Upper lobe of right lung (tissue), 1 donor: ENCODE measurements around the gene PPEF2. TPM values are rescaled to one million over a fixed set of nuclear protein-coding genes. Genes with fewer than 3 reads are reported as not detected.

ENCODE experiments used
- ATAC-seq: fragments of 200-7000 bp; cut with Tn5 transposase; one replicate; pipeline ENCODE4 v1.9.1; 2020; ENCODE audit warnings: mild to moderate bottlenecking, moderate library complexity
- DNase-seq: peaks from one replicate; pipeline ENCODE4 v3.0.0-alpha.2; 2020
- H3K27ac ChIP-seq: fragments of 200-600 bp; one replicate; pipeline ENCODE4 v1.8.0; 2022
- H3K27me3 ChIP-seq: fragments of 200-600 bp; one replicate; pipeline ENCODE4 v1.8.0; 2022; ENCODE audit warnings: mild to moderate bottlenecking
- H3K36me3 ChIP-seq: fragments of 200-600 bp; one replicate; pipeline ENCODE4 v1.8.0; 2022
- H3K4me1 ChIP-seq: fragments of 200-600 bp; one replicate; pipeline ENCODE4 v1.8.0; 2022
- H3K4me3 ChIP-seq: fragments of 200-600 bp; one replicate; pipeline ENCODE4 v1.8.0; 2022; ENCODE audit warnings: mild to moderate bottlenecking
- H3K9me3 ChIP-seq: fragments of 200-600 bp; one replicate; pipeline ENCODE4 v1.8.0; 2022
- intact Hi-C: fragments of 100-400 bp; cut with DNase I; formaldehyde crosslinking; loops from one replicate; pipeline ENCODE4 v1.11.0; 2022
- long read RNA-seq: library from polyadenylated mRNA; unstranded; transcript quantifications from one replicate; pipeline ENCODE4 v2.0.0, GENCODE V29; 2021
- total RNA-seq: library from RNA; stranded (reverse); fragmentation: NEBNext Ultra II Directional; extraction: Animal tissue kit (Norgen Biotek cat#: 25700); gene quantifications from one replicate; pipeline ENCODE4 v1.2.1, GENCODE V29; 2021
- TF ChIP-seq, protein P1 (sequence below): fragments of 200-600 bp; IDR thresholded peaks from one replicate; pipeline ENCODE4 v1.8.0; 2022; ENCODE audit warnings: antibody characterized with exemption
- donor health status: DM: no; HTN: yes; CAD: no; lungs with severe emphysema.

The PPEF2 gene
- total RNA-seq, result not detected
- long read RNA-seq, result 0 reads

- no peaks in the 10 kb centered on the region for H3K36me3 ChIP-seq
- H3K4me3 ChIP-seq, result no peak within 1 kb of the TSS
- TF ChIP-seq, protein P1, sequence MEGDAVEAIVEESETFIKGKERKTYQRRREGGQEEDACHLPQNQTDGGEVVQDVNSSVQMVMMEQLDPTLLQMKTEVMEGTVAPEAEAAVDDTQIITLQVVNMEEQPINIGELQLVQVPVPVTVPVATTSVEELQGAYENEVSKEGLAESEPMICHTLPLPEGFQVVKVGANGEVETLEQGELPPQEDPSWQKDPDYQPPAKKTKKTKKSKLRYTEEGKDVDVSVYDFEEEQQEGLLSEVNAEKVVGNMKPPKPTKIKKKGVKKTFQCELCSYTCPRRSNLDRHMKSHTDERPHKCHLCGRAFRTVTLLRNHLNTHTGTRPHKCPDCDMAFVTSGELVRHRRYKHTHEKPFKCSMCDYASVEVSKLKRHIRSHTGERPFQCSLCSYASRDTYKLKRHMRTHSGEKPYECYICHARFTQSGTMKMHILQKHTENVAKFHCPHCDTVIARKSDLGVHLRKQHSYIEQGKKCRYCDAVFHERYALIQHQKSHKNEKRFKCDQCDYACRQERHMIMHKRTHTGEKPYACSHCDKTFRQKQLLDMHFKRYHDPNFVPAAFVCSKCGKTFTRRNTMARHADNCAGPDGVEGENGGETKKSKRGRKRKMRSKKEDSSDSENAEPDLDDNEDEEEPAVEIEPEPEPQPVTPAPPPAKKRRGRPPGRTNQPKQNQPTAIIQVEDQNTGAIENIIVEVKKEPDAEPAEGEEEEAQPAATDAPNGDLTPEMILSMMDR, result no peak
- intact Hi-C loops, result no loop called here
- H3K9me3 ChIP-seq, result no peaks in the 10 kb centered on the region
- H3K27me3 ChIP-seq, result no peaks in the 10 kb centered on the region
- DNase-seq (no peak), ATAC-seq (no peak)
- no peak within 1 kb of the TSS for H3K27ac ChIP-seq
- H3K4me1 ChIP-seq, result no peaks in the 10 kb centered on the region
These were observed at the start of gene PPEF2 for GRCh38 chr4:75902352-75902751. TSS of gene PPEF2 (minus strand) at chr4:75902452. CDS start at chr4:75896325, 6,127 bp downstream.

DNA sequence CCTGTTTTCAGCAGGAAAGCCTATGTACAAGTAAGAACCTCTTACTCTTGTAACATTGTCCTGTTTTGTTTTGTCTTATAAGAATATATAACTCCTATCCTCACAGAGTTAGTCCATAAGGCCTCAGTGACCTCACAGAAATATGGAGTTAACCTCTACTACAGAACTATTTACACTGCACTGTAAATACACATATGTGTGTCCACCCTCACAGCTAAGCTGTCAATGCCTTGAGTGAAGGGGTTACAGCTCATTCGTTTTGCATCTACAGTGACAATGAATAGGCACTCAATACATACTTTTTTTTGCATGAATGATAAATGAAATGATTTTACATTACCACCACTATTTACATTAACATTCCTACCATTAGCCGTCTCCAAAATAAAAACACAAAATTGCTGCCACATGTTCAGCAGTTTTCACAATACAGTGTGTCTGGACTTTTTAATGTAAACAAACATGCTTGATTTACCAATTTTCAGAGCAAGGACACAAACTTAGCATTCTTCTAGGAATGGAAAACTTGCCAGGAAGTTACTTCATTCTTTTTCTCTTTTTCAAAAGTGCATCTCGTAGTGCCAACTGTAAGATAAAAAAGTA, 48.1 kb upstream of the PPEF2 start:
- Histone ChIP-seq H3K4me3 (no peak overlapping the region), H3K27ac (no peak overlapping the region), H3K36me3 (peaks cover 74% of the 10 kb centered on the region), H3K27me3 (no peaks in the 10 kb centered on the region), H3K4me1 (no peaks in the 10 kb centered on the region), H3K9me3 (no peaks in the 10 kb centered on the region)
- no peak for DNase-seq
- ATAC-seq, result no peak
- intact Hi-C loops, result no loop called here
- TF ChIP-seq, protein P1, result no peak

GRCh38 chr4:75948822-75949444, 46.7 kb upstream of the PPEF2 start:
- ATAC-seq, result no peak
- peaks cover 60% of the 10 kb centered on the region for H3K36me3 ChIP-seq
- intact Hi-C loops, result no loop called here

GRCh38 chr4:75940692-75941253, 38.5 kb upstream of the PPEF2 start, which contains the start of gene NAAA:
TSS of gene NAAA (minus strand) at chr4:75941013. CDS start at chr4:75940949, 64 bp downstream.
- Histone ChIP-seq H3K27me3 (no peaks in the 10 kb centered on the region), H3K27ac (peak within 1 kb of the TSS; percentile 75), H3K36me3 (no peaks in the 10 kb centered on the region), H3K9me3 (no peaks in the 10 kb centered on the region), H3K4me1 (no peaks in the 10 kb centered on the region), H3K4me3 (peak within 1 kb of the TSS; percentile 82)
- TF ChIP-seq, protein P1, result no peak
- DNase-seq, result peak; percentile 86
- peak; percentile 92 for ATAC-seq
- intact Hi-C loops, result no loop called here

More at GRCh38 chr4:75948822-75949444, 46.7 kb upstream of the PPEF2 start:
- TF ChIP-seq, protein P1, result no peak
- Histone ChIP-seq H3K27me3 (no peaks in the 10 kb centered on the region), H3K4me1 (no peaks in the 10 kb centered on the region), H3K4me3 (no peak overlapping the region), H3K9me3 (no peaks in the 10 kb centered on the region), H3K27ac (no peak overlapping the region)
- no peak for DNase-seq

DNA sequence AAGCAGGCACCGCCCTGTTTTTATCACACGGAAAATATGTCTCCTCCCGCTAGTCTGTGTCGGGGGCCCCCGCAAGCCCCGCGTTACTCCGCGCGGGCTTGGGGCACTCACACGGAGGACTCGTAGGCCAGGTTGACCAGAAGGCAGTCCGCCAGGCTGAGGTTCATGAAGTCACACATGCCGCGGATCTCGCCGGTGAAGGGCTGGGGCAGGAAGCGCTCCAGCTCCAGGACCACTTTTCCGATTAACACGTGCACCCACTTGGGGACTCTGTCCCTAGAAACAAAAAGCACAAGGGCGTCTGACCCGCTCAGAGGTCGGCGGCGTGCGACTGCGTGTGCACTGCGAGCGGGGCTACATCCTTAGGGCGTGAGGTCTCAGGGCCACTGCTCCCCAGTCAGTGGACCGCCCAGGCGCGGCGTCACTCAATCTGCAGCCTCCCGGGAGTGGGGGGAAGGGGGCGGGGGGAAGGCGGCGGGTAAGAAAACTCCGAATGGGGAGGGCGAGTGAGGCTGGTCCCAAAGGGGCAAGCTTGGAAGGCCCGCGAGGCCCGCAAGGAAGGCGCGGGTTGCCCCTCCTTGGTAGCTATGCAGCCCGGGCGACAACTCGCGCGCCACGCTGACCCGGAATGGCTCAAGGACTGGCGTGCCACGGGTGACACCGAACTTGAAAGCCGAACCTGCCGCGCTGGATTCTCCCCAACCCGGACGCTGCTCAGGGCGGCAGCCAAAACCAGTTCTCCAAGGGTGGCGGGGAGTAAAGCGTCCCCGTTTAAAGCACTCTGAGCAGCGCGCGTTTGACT, 37.8 kb upstream of the PPEF2 start:
- TF ChIP-seq, protein P1, result no peak
- ATAC-seq, result peak; percentile 90

More for the DNA sequence above, 37.8 kb upstream of the PPEF2 start:
- H3K4me3 ChIP-seq, result peak overlapping the region; percentile 82
- peak overlapping the region; percentile 75 for H3K27ac ChIP-seq
- intact Hi-C loops, result no loop called here
- H3K36me3 ChIP-seq, result no peaks in the 10 kb centered on the region
- H3K4me1 ChIP-seq, result no peaks in the 10 kb centered on the region
- DNase-seq, result peak; percentile 87
- H3K9me3 ChIP-seq, result no peaks in the 10 kb centered on the region
- no peaks in the 10 kb centered on the region for H3K27me3 ChIP-seq
